Activated T-cell treated with anti-CD3 and anti-CD28 coated beads, Interleukin-2, amount 50 U/mL, for 24 hours (primary cell): ENCODE data around the gene MYO7B.

Source experiments
- DNase-seq: peaks from one replicate; pipeline ENCODE4 v3.0.0-alpha.2; 2020
- H3K27ac Mint-ChIP-seq: 2 replicates; pipeline ENCODE4 v1.8.0; 2020; ENCODE audit warnings: mild to moderate bottlenecking, mixed read lengths
- H3K27me3 Mint-ChIP-seq: 2 replicates; pipeline ENCODE4 v1.8.0; 2020; ENCODE audit warnings: mixed read lengths
- H3K36me3 Mint-ChIP-seq: 2 replicates; pipeline ENCODE4 v1.8.0; 2020; ENCODE audit warnings: low read depth, mixed read lengths
- H3K4me1 Mint-ChIP-seq: 2 replicates; pipeline ENCODE4 v1.8.0; 2020; ENCODE audit warnings: low read depth, mixed read lengths
- H3K4me3 Mint-ChIP-seq: 2 replicates; pipeline ENCODE4 v1.8.0; 2020; ENCODE audit warnings: mild to moderate bottlenecking, moderate library complexity, mixed read lengths
- H3K9me3 Mint-ChIP-seq: 2 replicates; pipeline ENCODE4 v1.8.0; 2020; ENCODE audit warnings: mixed read lengths

Gene MYO7B

GRCh38 chr2:127619877-127620705 is 84.6 kb downstream of the MYO7B start:
- no peak overlapping the region for H3K27ac Mint-ChIP-seq
- peaks cover 10% of the 10 kb centered on the region for H3K4me1 Mint-ChIP-seq
- DNase-seq: peak; percentile 22
- no peak overlapping the region for H3K4me3 Mint-ChIP-seq
- no peaks in the 10 kb centered on the region for H3K27me3 Mint-ChIP-seq
- no peaks in the 10 kb centered on the region for H3K36me3 Mint-ChIP-seq
- H3K9me3 Mint-ChIP-seq: no peaks in the 10 kb centered on the region

- H3K27ac Mint-ChIP-seq: no peak overlapping the region
- H3K4me1 Mint-ChIP-seq: peaks cover 7% of the 10 kb centered on the region
- DNase-seq: no peak
- no peaks in the 10 kb centered on the region for H3K9me3 Mint-ChIP-seq
- no peaks in the 10 kb centered on the region for H3K36me3 Mint-ChIP-seq
- H3K27me3 Mint-ChIP-seq: no peaks in the 10 kb centered on the region
- no peak overlapping the region for H3K4me3 Mint-ChIP-seq
Measured at GRCh38 chr2:127620866-127621265, 85.4 kb downstream of the MYO7B start.

GRCh38 chr2:127621981-127622431 is 86.5 kb downstream of the MYO7B start:
- Mint-ChIP-seq H3K9me3 (no peaks in the 10 kb centered on the region), H3K4me1 (no peaks in the 10 kb centered on the region), H3K4me3 (no peak overlapping the region), H3K27me3 (no peaks in the 10 kb centered on the region), H3K27ac (no peak overlapping the region), H3K36me3 (no peaks in the 10 kb centered on the region)
- DNase-seq: no peak

GRCh38 chr2:127622561-127623387 is 87.3 kb downstream of the MYO7B start:
- no peaks in the 10 kb centered on the region for H3K36me3 Mint-ChIP-seq
- no peaks in the 10 kb centered on the region for H3K9me3 Mint-ChIP-seq
- peak; percentile 23 for DNase-seq
- H3K27ac Mint-ChIP-seq: no peak overlapping the region
- no peaks in the 10 kb centered on the region for H3K27me3 Mint-ChIP-seq
- no peaks in the 10 kb centered on the region for H3K4me1 Mint-ChIP-seq
- no peak overlapping the region for H3K4me3 Mint-ChIP-seq

- H3K27me3 Mint-ChIP-seq: no peaks in the 10 kb centered on the region
- no peak overlapping the region for H3K27ac Mint-ChIP-seq
- no peaks in the 10 kb centered on the region for H3K36me3 Mint-ChIP-seq
- no peaks in the 10 kb centered on the region for H3K4me1 Mint-ChIP-seq
- no peak overlapping the region for H3K4me3 Mint-ChIP-seq
- H3K9me3 Mint-ChIP-seq: no peaks in the 10 kb centered on the region
- peak; percentile 13 for DNase-seq
Measured at GRCh38 chr2:127623388-127624319, 88.2 kb downstream of the MYO7B start.

- H3K4me3 Mint-ChIP-seq: no peak overlapping the region
- no peaks in the 10 kb centered on the region for H3K4me1 Mint-ChIP-seq
- no peaks in the 10 kb centered on the region for H3K27me3 Mint-ChIP-seq
- peak; percentile 17 for DNase-seq
- no peaks in the 10 kb centered on the region for H3K9me3 Mint-ChIP-seq
- no peaks in the 10 kb centered on the region for H3K36me3 Mint-ChIP-seq
- no peak overlapping the region for H3K27ac Mint-ChIP-seq
Measured at GRCh38 chr2:127624320-127624755, 88.9 kb downstream of the MYO7B start.

- H3K27me3 Mint-ChIP-seq: no peaks in the 10 kb centered on the region
- peak; percentile 23 for DNase-seq
- H3K4me3 Mint-ChIP-seq: no peak overlapping the region
- H3K4me1 Mint-ChIP-seq: no peaks in the 10 kb centered on the region
- no peak overlapping the region for H3K27ac Mint-ChIP-seq
- H3K36me3 Mint-ChIP-seq: no peaks in the 10 kb centered on the region
- no peaks in the 10 kb centered on the region for H3K9me3 Mint-ChIP-seq
Measured at GRCh38 chr2:127624756-127625571, 89.5 kb downstream of the MYO7B start.

- DNase-seq: peak; percentile 11
- H3K9me3 Mint-ChIP-seq: no peaks in the 10 kb centered on the region
- H3K27me3 Mint-ChIP-seq: no peaks in the 10 kb centered on the region
- no peak overlapping the region for H3K27ac Mint-ChIP-seq
- H3K36me3 Mint-ChIP-seq: no peaks in the 10 kb centered on the region
- no peaks in the 10 kb centered on the region for H3K4me1 Mint-ChIP-seq
- no peak overlapping the region for H3K4me3 Mint-ChIP-seq
Measured at GRCh38 chr2:127625572-127625951, 90.1 kb downstream of the MYO7B start.

GRCh38 chr2:127626175-127626574 is 90.7 kb downstream of the MYO7B start:
- Mint-ChIP-seq H3K36me3 (no peaks in the 10 kb centered on the region), H3K27ac (no peak overlapping the region), H3K4me1 (no peaks in the 10 kb centered on the region), H3K4me3 (no peak overlapping the region), H3K27me3 (no peaks in the 10 kb centered on the region), H3K9me3 (no peaks in the 10 kb centered on the region)
- peak; percentile 16 for DNase-seq

GRCh38 chr2:127626917-127627739 is 91.6 kb downstream of the MYO7B start:
- Mint-ChIP-seq H3K4me1 (no peaks in the 10 kb centered on the region), H3K36me3 (no peaks in the 10 kb centered on the region), H3K9me3 (no peaks in the 10 kb centered on the region), H3K4me3 (no peak overlapping the region), H3K27me3 (no peaks in the 10 kb centered on the region), H3K27ac (no peak overlapping the region)
- DNase-seq: no peak

GRCh38 chr2:127627740-127628571 is 92.5 kb downstream of the MYO7B start:
- Mint-ChIP-seq H3K27ac (no peak overlapping the region), H3K36me3 (no peaks in the 10 kb centered on the region), H3K4me1 (peaks cover 5% of the 10 kb centered on the region), H3K27me3 (no peaks in the 10 kb centered on the region), H3K9me3 (no peaks in the 10 kb centered on the region), H3K4me3 (no peak overlapping the region)
- no peak for DNase-seq

- Mint-ChIP-seq H3K27me3 (no peaks in the 10 kb centered on the region), H3K4me3 (no peak overlapping the region), H3K4me1 (peaks cover 14% of the 10 kb centered on the region), H3K9me3 (no peaks in the 10 kb centered on the region), H3K36me3 (no peaks in the 10 kb centered on the region), H3K27ac (no peak overlapping the region)
- DNase-seq: no peak
Measured at GRCh38 chr2:127628767-127629614, 93.5 kb downstream of the MYO7B start.
